Endothelial cell of umbilical vein (primary cell): ENCODE measurements around the gene SORCS3. TPM values are rescaled to one million over a fixed set of nuclear protein-coding genes. Genes with fewer than 3 reads are reported as not detected.

Experiments used
- BruUV-seq: library from RNA; stranded (reverse); fragments of 400-500 nt; replicated peaks from 2 replicates; lab custom pipeline; 2021; lab: Mats Ljungman, UMichigan
- CTCF ChIA-PET: fragments of 300-600, 350-600 bp; sonication (Branson Sonifier 250); formaldehyde crosslinking; loops from one replicate; lab custom pipeline; 2021; ENCODE audit warnings: antibody characterized with exemption, inconsistent platforms; lab: Charles Lee
- POLR2A ChIA-PET: fragments of 300-600, 350-600 bp; sonication (Branson Sonifier 250); formaldehyde crosslinking; loops from one replicate; lab custom pipeline; 2021; ENCODE audit warnings: antibody characterized with exemption, inconsistent platforms; lab: Charles Lee
- DNase-seq: peaks from one replicate; pipeline ENCODE4 v3.0.0-alpha.2; 2011; ENCODE audit warnings: low read depth, low spot score
- FAIRE-seq: peaks from 2 replicates; lab custom pipeline; 2011; peaks lifted over from hg19 to GRCh38; lab: Jason Lieb, UNC
- H2AFZ ChIP-seq: 2 replicates; pipeline ENCODE4 v1.6.0; 2012; ENCODE audit warnings: low read depth, low read length, control low read depth, inconsistent platforms
- H3K27ac ChIP-seq: 2 replicates; pipeline ENCODE4 v1.5.1; 2011; ENCODE audit warnings: low read depth, mild to moderate bottlenecking, control low read depth, low read length, moderate library complexity; ENCODE audit not compliant: insufficient read depth
- H3K27me3 ChIP-seq, 2 experiments: 2 replicates each; pipeline versions ENCODE4 v1.6.0 to v1.6.1; 2011; ENCODE audit warnings: low read length in 2 of 2, mixed read lengths in 1 of 2; ENCODE audit not compliant: control insufficient read depth in 2 of 2, insufficient read depth in 2 of 2
- H3K36me3 ChIP-seq, 2 experiments: 2 replicates in 1 of 2; 3 replicates in 1 of 2; pipeline ENCODE4 v1.5.1; 2011; ENCODE audit warnings: low read length in 2 of 2, mild to moderate bottlenecking in 1 of 2, moderate library complexity in 1 of 2; ENCODE audit not compliant: control insufficient read depth in 2 of 2, insufficient read depth in 2 of 2; ENCODE audit errors: extremely low read depth in 1 of 2
- H3K4me1 ChIP-seq: 3 replicates; pipeline ENCODE4 v1.5.1; 2011; ENCODE audit warnings: mild to moderate bottlenecking, low read length; ENCODE audit not compliant: control insufficient read depth, insufficient read depth; ENCODE audit errors: extremely low read depth
- H3K4me2 ChIP-seq: 2 replicates; pipeline ENCODE4 v1.6.1; 2011; ENCODE audit warnings: low read length, control low read depth, mixed read lengths; ENCODE audit not compliant: insufficient read depth
- H3K4me3 ChIP-seq, 3 experiments: fragments of 200-600 bp in 1 of 3; sonication (generic), shearing (Covaris generic) in 1 of 3; replicated peaks in 1 of 3; 2 replicates each; pipeline ENCODE4 v1.5.1; 2011 to 2016; ENCODE audit warnings: control low read depth in 3 of 3, low read length in 3 of 3, mild to moderate bottlenecking in 2 of 3, inconsistent platforms in 1 of 3, low read depth in 1 of 3, moderate library complexity in 1 of 3; ENCODE audit not compliant: insufficient read depth in 1 of 3
- H3K79me2 ChIP-seq: 2 replicates; pipeline ENCODE4 v1.6.0; 2012; ENCODE audit warnings: low read length, inconsistent platforms; ENCODE audit not compliant: control insufficient read depth, insufficient read depth
- H3K9ac ChIP-seq: replicated peaks from 2 replicates; pipeline ENCODE3; 2011; ENCODE audit warnings: low read length, control low read depth; ENCODE audit not compliant: insufficient read depth; ENCODE audit errors: extremely low read depth
- H3K9me1 ChIP-seq: replicated peaks from 3 replicates; pipeline ENCODE4 v1.6.0; 2011; ENCODE audit warnings: mild to moderate bottlenecking, low read length; ENCODE audit not compliant: control insufficient read depth, insufficient read depth; ENCODE audit errors: extremely low read depth
- H3K9me3 ChIP-seq: replicated peaks from 2 replicates; pipeline ENCODE4 v1.5.1; 2012; ENCODE audit warnings: low read length, inconsistent platforms; ENCODE audit not compliant: control insufficient read depth, insufficient read depth
- H4K20me1 ChIP-seq: replicated peaks from 2 replicates; pipeline ENCODE3; 2011; ENCODE audit warnings: mild to moderate bottlenecking, low read length; ENCODE audit not compliant: control insufficient read depth, insufficient read depth; ENCODE audit errors: extremely low read depth
- CTCF ChIP-seq, 2 donors: IDR thresholded peaks; 1 replicate in 1 of 2; 2 replicates in 1 of 2; pipeline ENCODE4 v1.5.1; 2011; ENCODE audit warnings: low read length in 2 of 2, mild to moderate bottlenecking in 2 of 2, moderate library complexity in 2 of 2, control low read depth in 1 of 2, inconsistent platforms in 1 of 2, low read depth in 1 of 2; ENCODE audit not compliant: insufficient read depth in 1 of 2; ENCODE audit errors: extremely low read depth in 1 of 2
- EZH2 ChIP-seq: IDR thresholded peaks from 2 replicates; pipeline ENCODE4 v1.6.1; 2012; ENCODE audit warnings: borderline replicate concordance, low read depth, mild to moderate bottlenecking, moderate library complexity, low read length, inconsistent platforms; ENCODE audit not compliant: severe bottlenecking
- JUN ChIP-seq: IDR thresholded peaks from 2 replicates; pipeline ENCODE4 v1.6.1; 2011; ENCODE audit warnings: borderline replicate concordance, low read depth; ENCODE audit not compliant: insufficient read length, insufficient read depth
- POLR2A ChIP-seq: IDR thresholded peaks from 2 replicates; pipeline ENCODE4 v1.6.1; 2012; ENCODE audit warnings: low read depth, mild to moderate bottlenecking, control low read depth, low read length
- POLR2AphosphoS5 ChIP-seq: IDR thresholded peaks from 2 replicates; pipeline ENCODE4 v1.6.1; 2012; ENCODE audit warnings: low read depth, mild to moderate bottlenecking, control low read depth, low read length, moderate library complexity; ENCODE audit not compliant: insufficient read depth
- dilution Hi-C: fragments of 300-500 bp; cut with MboI; formaldehyde crosslinking; loops from one replicate; pipeline ENCODE4 v1.15.0; 2019; ENCODE audit warnings: low sequenced_read_pairs; ENCODE audit not compliant: extremely low pct_ligation_motif_present
- intact Hi-C: fragments of 100-400 bp; cut with micrococcal nuclease; formaldehyde crosslinking; loops from one replicate; pipeline ENCODE4 v1.10.0; 2022
- polyA plus RNA-seq, 4 experiments: library from polyadenylated mRNA; depleted of rRNA in 3 of 4; stranded (reverse) in 3 of 4; unstranded in 1 of 4; fragments of >200 nt; gene quantifications; 2 replicates each; pipeline versions ENCODE4 v1.2.1 to v1.2.3, GENCODE V29; 2011 to 2012; ENCODE audit warnings: missing spikeins in 1 of 4
- total RNA-seq: library from RNA; stranded (reverse); gene quantifications from 2 replicates; pipeline ENCODE4 v1.2.3, GENCODE V29; 2021

The SORCS3 gene
- total and polyA plus RNA-seq, 2 donors (not counting 3 experiments of a cell fraction or from before 2014, with no cell fraction given): not detected

- CTCF ChIA-PET: no interaction called here
- H3K4me1 ChIP-seq: no peaks in the 10 kb centered on the region
- no peak for FAIRE-seq
Observed at GRCh38 chr10:105148456-105148855, 507.4 kb downstream of the SORCS3 start.

More at GRCh38 chr10:105148456-105148855, 507.4 kb downstream of the SORCS3 start:
- no peaks in the 10 kb centered on the region for H4K20me1 ChIP-seq
- H3K79me2 ChIP-seq: no peaks in the 10 kb centered on the region
- no peaks in the 10 kb centered on the region for H3K27me3 ChIP-seq
- H3K4me2 ChIP-seq: no peak overlapping the region
- intact Hi-C loops: no loop called here
- no peak overlapping the region for H3K9ac ChIP-seq
- no TSS peak for BruUV-seq
- POLR2A ChIA-PET: no interaction called here
- H3K9me3 ChIP-seq: peaks cover 6% of the 10 kb centered on the region
- no peak for DNase-seq
- no peaks in the 10 kb centered on the region for H3K36me3 ChIP-seq
- no peak overlapping the region for H3K4me3 ChIP-seq
- TF ChIP-seq EZH2: no peak
- TF ChIP-seq POLR2AphosphoS5: no peak
- no peak for TF ChIP-seq POLR2A
- TF ChIP-seq CTCF (IDR thresholded peaks at IDR 0.05; ENCODE audit: extremely low read depth in 1 of 2, insufficient read depth in 1 of 2, low read depth in 1 of 2, low read length in 2 of 2): no peak
- no peak for TF ChIP-seq JUN
- H2AFZ ChIP-seq: no peak overlapping the region
- no peak overlapping the region for H3K27ac ChIP-seq
- H3K9me1 ChIP-seq: no peaks in the 10 kb centered on the region
- dilution Hi-C loops: no loop called here
